Coronary artery (tissue), 2 donors: Measurements from ENCODE around the gene MROH9.

ENCODE experiments used
- DNase-seq: peaks from one replicate; pipeline ENCODE4 v3.0.0-alpha.2; 2017; ENCODE audit warnings: low spot score
- H3K27ac ChIP-seq, 2 donors: fragments of 200-600 bp; sonication (generic); one replicate each; pipeline ENCODE4 v1.5.1; 2016 to 2019
- H3K4me3 ChIP-seq: fragments of 200-600 bp; sonication (generic); 2 replicates; pipeline ENCODE4 v1.5.1; 2016; ENCODE audit warnings: mild to moderate bottlenecking, moderate library complexity
- CTCF ChIP-seq: fragments of 200-600 bp; sonication (generic); IDR thresholded peaks from one replicate; pipeline ENCODE4 v1.5.1; 2019; ENCODE audit warnings: antibody characterized with exemption

MROH9 gene

GRCh38 chr1:170993151-170993550, 57.8 kb downstream of the MROH9 start:
- TF ChIP-seq CTCF = no peak
- Histone ChIP-seq H3K4me3 (no peak overlapping the region), H3K27ac (no peak overlapping the region)
- DNase-seq = no peak

GRCh38 chr1:170993717-170994116, 58.4 kb downstream of the MROH9 start:
- TF ChIP-seq CTCF = no peak
- no peak for DNase-seq
- no peak overlapping the region for H3K27ac ChIP-seq
- H3K4me3 ChIP-seq = no peak overlapping the region

- TF ChIP-seq CTCF = no peak
- Histone ChIP-seq H3K27ac (no peak overlapping the region), H3K4me3 (no peak overlapping the region)
- DNase-seq = no peak
These were observed 79.5 kb downstream of the MROH9 start for GRCh38 chr1:171014880-171015279.

GRCh38 chr1:171017426-171017825, 82.1 kb downstream of the MROH9 start:
- no peak for TF ChIP-seq CTCF
- Histone ChIP-seq H3K4me3 (no peak overlapping the region), H3K27ac (no peak overlapping the region)
- no peak for DNase-seq

- DNase-seq = no peak
- no peak overlapping the region for H3K27ac ChIP-seq
- no peak overlapping the region for H3K4me3 ChIP-seq
- no peak for TF ChIP-seq CTCF
These were observed 84.6 kb downstream of the MROH9 start for GRCh38 chr1:171019971-171020370.

GRCh38 chr1:171032822-171033702, 97.7 kb downstream of the MROH9 start:
- Histone ChIP-seq H3K27ac (no peak overlapping the region), H3K4me3 (no peak overlapping the region)
- no peak for TF ChIP-seq CTCF
- no peak for DNase-seq

GRCh38 chr1:171037626-171038025, 102.3 kb downstream of the MROH9 start:
- no peak for DNase-seq
- TF ChIP-seq CTCF = no peak
- no peak overlapping the region for H3K27ac ChIP-seq
- H3K4me3 ChIP-seq = no peak overlapping the region
